ENCODE results near the gene ZDBF2. TPM values are rescaled to one million over a fixed set of nuclear protein-coding genes. Genes with fewer than 3 reads are reported as not detected.

The ZDBF2 gene
- total RNA-seq, 4 donors from 2014 or later: 3.4 to 8.0 (median 4.3) TPM

DNA sequence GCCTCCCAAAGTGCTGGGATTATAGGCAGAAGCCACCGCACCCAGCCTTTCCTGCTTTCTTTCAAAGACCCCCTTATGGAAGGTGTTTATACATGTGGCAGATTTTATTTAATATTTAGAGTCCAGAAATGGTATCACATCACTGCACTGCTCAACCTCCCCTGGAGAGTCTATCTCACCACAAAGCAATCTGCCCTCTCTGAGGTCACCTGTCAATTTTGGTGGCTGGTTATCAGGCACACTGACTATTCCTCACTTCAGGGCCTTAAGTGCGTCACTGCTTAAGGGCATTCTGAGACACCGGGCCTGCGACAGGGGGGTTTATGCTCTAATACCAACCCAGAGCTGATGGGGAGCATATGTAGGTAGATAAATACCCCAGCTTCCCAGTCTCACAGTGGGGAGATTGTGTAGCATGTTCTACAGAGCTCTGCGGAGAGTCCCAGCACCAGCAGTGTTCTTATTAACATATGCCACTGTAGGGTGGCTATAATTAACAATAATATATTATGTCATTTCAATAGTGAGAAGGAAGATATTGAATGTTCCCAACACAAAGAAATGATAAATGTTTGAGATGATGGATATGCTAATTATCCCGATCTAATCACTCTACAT lies 42.7 kb upstream of the ZDBF2 start:
- no peak overlapping the region for H3K27ac ChIP-seq
- peaks cover 7% of the 10 kb centered on the region for H3K4me1 ChIP-seq
- H3K27me3 ChIP-seq: no peaks in the 10 kb centered on the region
- no peak overlapping the region for H3K4me3 ChIP-seq
- no peaks in the 10 kb centered on the region for H3K36me3 ChIP-seq
- no peaks in the 10 kb centered on the region for H3K9me3 ChIP-seq
- DNase-seq (ENCODE audit: low spot score in 2 of 2): no peak
- WGBS: 84% methylated on average over 6 of the region's 6 CpGs
- no peak for TF ChIP-seq POLR2AphosphoS5 (IDR thresholded peaks at IDR 0.05)
- no peak for TF ChIP-seq POLR2A (IDR thresholded peaks at IDR 0.05)
- no peak for TF ChIP-seq EP300 (IDR thresholded peaks at IDR 0.05)
- TF ChIP-seq, protein P1, sequence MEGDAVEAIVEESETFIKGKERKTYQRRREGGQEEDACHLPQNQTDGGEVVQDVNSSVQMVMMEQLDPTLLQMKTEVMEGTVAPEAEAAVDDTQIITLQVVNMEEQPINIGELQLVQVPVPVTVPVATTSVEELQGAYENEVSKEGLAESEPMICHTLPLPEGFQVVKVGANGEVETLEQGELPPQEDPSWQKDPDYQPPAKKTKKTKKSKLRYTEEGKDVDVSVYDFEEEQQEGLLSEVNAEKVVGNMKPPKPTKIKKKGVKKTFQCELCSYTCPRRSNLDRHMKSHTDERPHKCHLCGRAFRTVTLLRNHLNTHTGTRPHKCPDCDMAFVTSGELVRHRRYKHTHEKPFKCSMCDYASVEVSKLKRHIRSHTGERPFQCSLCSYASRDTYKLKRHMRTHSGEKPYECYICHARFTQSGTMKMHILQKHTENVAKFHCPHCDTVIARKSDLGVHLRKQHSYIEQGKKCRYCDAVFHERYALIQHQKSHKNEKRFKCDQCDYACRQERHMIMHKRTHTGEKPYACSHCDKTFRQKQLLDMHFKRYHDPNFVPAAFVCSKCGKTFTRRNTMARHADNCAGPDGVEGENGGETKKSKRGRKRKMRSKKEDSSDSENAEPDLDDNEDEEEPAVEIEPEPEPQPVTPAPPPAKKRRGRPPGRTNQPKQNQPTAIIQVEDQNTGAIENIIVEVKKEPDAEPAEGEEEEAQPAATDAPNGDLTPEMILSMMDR (IDR thresholded peaks at IDR 0.05): no peak

DNA sequence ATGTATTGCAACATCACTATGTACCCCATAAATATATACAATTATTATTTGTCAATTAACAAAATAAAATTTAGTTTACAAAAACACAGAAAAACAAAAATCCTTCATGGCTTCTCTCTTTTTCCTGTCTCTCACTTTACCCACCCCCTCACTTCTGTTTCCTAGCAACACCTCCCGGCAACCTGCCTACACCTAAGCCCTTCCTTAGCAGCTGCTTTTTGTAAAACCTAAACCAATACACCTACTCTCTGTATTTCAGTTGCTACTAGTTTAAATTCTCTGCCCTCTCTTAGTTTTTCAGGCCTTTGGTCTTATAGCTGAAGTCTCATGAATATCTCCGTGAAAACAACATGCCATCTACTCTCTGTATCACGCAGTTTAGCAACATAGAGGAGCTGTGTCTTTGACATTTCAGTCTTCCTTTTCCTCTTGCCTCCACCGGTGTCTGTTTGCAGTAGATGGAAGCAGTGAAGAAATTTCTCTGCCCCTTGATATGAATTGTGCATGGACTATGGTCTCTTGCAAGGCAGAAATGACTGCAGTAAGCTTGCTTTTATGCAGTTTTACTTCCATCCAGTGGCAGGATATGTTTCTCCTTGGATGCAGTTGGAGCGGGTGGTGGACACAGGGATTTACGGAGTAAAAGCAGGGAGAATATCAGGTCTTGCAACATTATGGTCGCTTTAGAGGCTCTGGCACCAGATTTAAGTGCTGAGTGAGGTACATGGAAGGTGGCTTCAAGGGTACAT lies 42.0 kb upstream of the ZDBF2 start:
- Histone ChIP-seq H3K9me3 (no peaks in the 10 kb centered on the region), H3K4me3 (no peak overlapping the region), H3K27ac (no peak overlapping the region), H3K4me1 (peaks cover 7% of the 10 kb centered on the region), H3K27me3 (no peaks in the 10 kb centered on the region), H3K36me3 (no peaks in the 10 kb centered on the region)
- TF ChIP-seq POLR2A (IDR thresholded peaks at IDR 0.05): no peak
- no peak for TF ChIP-seq POLR2AphosphoS5 (IDR thresholded peaks at IDR 0.05)
- TF ChIP-seq, protein P1 (IDR thresholded peaks at IDR 0.05): no peak
- TF ChIP-seq EP300 (IDR thresholded peaks at IDR 0.05): no peak
- 57% methylated on average over 7 of the region's 7 CpGs for WGBS
- DNase-seq (ENCODE audit: low spot score in 2 of 2): no peak

DNA sequence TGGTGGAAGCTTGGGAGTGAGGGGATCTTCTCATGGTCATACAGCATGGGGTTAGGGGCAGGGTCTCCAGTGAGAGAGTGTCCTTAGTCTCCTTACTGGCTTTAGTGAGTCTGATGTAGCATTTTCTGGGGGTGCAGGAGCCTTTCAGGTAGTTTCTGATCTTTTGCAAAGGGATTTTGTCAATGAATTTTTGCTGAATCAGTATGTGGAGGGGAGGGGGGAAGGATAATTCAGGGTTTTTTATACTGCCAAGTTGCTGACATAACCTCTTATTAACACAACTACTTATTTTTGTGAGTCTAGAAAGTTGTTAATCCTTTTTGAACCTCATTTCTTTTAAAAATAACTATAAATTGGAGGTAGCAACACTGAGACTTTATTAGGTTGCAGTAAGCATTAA lies 35.3 kb upstream of the ZDBF2 start:
- Histone ChIP-seq H3K9me3 (no peaks in the 10 kb centered on the region), H3K36me3 (no peaks in the 10 kb centered on the region), H3K4me1 (no peaks in the 10 kb centered on the region), H3K4me3 (no peak overlapping the region), H3K27ac (no peak overlapping the region), H3K27me3 (no peaks in the 10 kb centered on the region)
- no peak for DNase-seq (ENCODE audit: low spot score in 2 of 2)
- TF ChIP-seq POLR2A (IDR thresholded peaks at IDR 0.05): no peak
- no peak for TF ChIP-seq POLR2AphosphoS5 (IDR thresholded peaks at IDR 0.05)
- TF ChIP-seq, protein P1 (IDR thresholded peaks at IDR 0.05): no peak
- no peak for TF ChIP-seq EP300 (IDR thresholded peaks at IDR 0.05)

DNA sequence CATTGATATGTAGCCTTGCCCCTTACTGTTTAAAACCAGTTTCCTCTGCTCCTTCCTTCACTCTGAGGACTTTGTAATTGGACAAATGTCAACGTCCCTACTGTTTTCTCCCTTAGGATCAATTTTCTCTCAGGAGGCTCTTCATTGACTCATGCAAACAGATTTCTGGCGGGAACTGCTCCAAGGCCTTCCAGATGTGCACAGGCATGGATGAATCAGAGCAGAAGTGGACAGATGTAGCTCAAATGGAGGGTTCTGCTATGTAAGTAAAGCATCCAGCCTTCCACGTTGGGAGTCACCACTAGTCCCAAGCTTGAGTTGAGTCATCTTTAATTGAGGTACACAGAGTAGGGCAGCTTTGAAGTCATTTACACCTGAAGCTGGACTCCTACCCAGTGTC lies 34.1 kb upstream of the ZDBF2 start:
- TF ChIP-seq EP300 (IDR thresholded peaks at IDR 0.05): no peak
- TF ChIP-seq, protein P1 (IDR thresholded peaks at IDR 0.05): no peak
- TF ChIP-seq POLR2A (IDR thresholded peaks at IDR 0.05): no peak
- no peak for TF ChIP-seq POLR2AphosphoS5 (IDR thresholded peaks at IDR 0.05)
- H3K4me1 ChIP-seq: no peaks in the 10 kb centered on the region
- DNase-seq (ENCODE audit: low spot score in 2 of 2): no peak
- 43% methylated on average over 3 of the region's 3 CpGs for WGBS
- H3K27ac ChIP-seq: no peak overlapping the region
- H3K36me3 ChIP-seq: no peaks in the 10 kb centered on the region
- H3K9me3 ChIP-seq: no peaks in the 10 kb centered on the region
- H3K4me3 ChIP-seq: no peak overlapping the region
- no peaks in the 10 kb centered on the region for H3K27me3 ChIP-seq

DNA sequence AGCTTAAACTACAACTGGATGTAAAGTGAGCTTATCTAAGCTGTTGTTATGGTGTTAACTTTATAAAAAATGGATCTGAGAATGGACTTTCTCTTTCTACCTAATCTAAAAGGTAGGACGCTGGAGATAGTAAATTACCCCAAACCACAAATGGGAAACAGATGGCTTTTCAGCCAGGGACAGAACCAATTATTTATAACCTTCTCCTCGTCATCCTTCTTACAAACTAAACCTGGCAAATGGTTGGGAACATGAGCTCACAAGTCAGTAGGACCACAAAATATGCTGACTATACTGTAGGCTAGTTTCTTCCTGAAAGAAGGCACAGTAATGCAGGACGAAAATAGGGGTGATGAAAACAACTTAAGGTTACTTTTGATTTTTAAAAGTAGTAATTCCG lies 32.7 kb upstream of the ZDBF2 start:
- no peak for DNase-seq (ENCODE audit: low spot score in 2 of 2)
- no peak overlapping the region for H3K27ac ChIP-seq
- TF ChIP-seq POLR2AphosphoS5 (IDR thresholded peaks at IDR 0.05): no peak
- WGBS: 33% methylated on average over 4 of the region's 4 CpGs
- H3K27me3 ChIP-seq: no peaks in the 10 kb centered on the region
- no peaks in the 10 kb centered on the region for H3K9me3 ChIP-seq
- no peak overlapping the region for H3K4me3 ChIP-seq
- H3K4me1 ChIP-seq: no peaks in the 10 kb centered on the region
- no peaks in the 10 kb centered on the region for H3K36me3 ChIP-seq

Measured in suprapubic skin (tissue), 4 donors.